ENCODE measurements around the gene TCF25.

TCF25 gene

GRCh38 chr16:89881368-89881730 is 8.0 kb downstream of the TCF25 start:
- no peak for DNase-seq

GRCh38 chr16:89883346-89884040 is 10.1 kb downstream of the TCF25 start:
- DNase-seq, result no peak

DNA sequence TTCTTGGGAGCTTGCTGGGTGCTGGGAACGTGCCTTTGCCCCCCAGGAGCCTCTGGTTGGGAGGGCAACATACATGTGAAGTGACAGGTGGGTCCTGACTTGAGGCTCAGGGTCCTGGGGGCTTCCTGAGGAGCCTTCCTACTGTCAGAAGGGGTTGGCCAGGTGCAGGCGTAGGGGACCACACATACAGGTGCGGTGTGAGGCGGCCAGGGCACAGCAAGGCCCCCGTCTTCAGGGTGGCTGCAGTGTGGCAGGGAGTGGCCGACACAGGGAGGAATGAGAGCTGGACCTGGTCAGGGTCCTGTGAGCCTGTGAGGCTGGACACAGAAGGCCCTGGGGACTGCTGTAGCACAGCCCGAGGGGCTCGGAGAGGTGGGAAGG is 10.6 kb downstream of the TCF25 start:
- DNase-seq, result no peak

- DNase-seq, result no peak
Measured at GRCh38 chr16:89887243-89887642, 13.9 kb downstream of the TCF25 start.

DNA sequence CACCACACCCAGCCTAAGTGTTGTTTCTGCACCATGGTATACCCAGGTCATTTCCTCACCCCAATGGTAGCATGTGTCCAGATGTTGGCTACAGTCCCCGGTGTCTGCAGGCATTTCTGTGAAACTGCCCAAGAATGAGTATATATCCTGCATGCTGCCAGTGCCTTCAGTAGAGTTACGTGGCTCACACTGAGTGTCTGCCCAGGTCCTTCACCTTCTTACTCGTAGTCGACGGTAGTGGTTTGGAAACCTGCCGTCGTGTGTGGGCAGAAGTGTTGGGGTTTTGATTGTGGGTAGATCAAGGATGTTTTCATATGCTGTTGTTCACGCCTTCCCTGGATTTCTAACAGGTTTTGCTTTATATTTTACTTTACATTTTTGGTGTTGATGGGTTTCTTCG is 16.8 kb downstream of the TCF25 start:
- DNase-seq, result no peak

DNA sequence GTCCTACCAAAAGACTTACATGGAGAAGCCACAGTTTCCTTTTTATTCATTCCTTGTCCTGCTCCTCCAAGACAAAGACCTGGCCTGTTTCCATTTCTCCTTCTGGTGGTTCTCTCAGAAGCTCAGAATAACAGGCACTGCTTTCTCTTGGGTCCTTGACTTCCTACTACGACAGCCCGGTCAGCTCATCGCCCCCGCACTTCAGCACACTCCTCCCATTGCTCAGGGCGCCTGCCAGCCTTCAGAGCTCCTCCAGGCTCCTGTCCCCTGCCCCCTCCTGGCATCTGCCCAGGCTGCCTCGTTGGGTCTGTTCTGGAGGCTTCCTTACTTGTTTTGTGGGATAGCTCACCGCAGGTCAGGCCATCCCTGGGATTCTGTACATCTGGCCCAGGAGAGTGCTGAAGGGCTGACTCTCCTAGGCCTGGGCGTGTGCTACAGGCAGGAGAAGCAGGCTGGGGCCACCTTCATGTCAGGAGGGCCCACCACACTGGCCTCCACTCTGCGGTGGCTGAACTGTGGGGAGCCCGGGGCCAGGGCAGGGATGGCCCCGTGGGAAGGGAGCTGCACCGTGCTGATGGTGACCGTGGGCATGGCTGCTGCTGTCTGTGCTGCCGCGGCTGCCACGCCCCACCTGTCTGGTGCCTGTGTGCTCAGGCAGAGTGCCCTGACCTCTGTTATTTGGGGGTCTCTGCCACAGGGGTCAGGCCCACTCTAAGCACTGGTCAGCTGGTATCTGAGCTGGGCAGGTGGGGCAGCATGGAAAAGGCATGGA is 17.7 kb downstream of the TCF25 start:
- DNase-seq, result no peak

- DNase-seq, result no peak
Measured at GRCh38 chr16:89892055-89892630, 18.8 kb downstream of the TCF25 start.

GRCh38 chr16:89892635-89893034 is 19.2 kb downstream of the TCF25 start:
- no peak for DNase-seq

DNA sequence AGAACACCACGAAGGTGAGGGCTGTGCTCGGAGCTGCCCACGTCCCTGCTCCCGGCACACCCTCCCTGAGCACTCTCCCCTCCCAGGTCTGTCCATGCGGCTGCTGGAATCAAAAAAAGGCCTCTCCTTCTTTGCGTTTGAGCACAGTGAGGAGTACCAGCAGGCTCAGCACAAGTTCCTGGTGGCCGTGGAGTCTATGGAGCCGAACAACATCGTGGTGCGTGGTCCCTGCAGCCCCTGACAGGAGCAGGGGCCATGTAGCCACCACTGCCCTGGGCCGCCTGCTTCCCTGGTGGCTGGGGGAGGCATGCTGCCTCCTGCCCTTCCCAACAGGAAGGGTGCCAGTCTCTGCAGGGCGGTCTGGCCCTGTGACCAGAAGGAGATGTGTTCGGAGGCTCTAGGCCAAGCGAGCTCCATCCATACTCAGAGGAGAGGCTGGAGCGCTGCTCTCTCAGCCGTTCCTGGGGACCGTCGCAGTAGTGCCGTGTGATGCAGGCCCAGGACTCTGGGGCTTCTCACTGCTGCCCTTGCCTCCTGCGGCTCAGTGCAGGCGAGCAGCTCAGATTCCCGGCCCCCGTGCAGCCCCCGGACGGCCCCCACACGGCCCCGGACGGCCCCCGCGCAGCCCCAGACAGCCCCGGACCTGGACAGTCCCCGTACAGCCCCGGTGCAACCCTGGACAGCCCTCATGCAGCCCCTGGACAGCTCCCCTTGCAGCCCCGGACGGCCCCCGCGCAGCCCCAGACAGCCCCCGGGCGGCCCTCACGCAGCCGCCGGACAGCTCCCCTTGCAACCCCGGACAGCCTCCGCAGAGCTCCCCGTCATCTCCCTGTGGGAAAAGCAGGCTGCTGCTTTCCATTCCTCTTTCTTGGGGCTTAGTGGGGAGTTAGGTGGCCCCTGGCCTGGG is 20.5 kb downstream of the TCF25 start:
- no peak for DNase-seq

GRCh38 chr16:89895482-89896250 is 22.3 kb downstream of the TCF25 start:
- DNase-seq, result no peak

DNA sequence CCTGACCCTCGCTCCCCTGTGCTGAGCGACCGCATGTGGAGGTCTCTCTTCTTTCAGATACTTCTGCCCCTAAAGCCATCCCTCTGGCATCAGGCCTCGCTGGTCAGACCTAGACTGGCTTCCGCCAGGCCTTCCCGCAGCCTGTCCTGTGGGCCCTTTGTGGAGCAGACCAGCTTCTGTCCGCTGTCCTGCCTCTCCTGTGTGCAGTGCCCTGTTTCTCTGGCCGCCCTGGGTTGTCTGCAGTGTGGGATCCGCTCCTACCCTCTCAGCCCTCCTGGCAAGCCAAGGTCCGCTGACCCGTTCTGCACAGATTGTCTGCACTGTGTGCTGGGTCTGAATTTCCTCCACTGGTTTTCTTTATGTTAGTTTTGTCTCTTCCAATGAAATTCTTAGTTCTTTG is 23.8 kb downstream of the TCF25 start:
- DNase-seq, result no peak

GRCh38 chr16:89898201-89898967 is 25.0 kb downstream of the TCF25 start:
- no peak for DNase-seq

GRCh38 chr16:89899879-89900481 is 26.6 kb downstream of the TCF25 start:
- DNase-seq, result no peak

GRCh38 chr16:89900885-89901284 is 27.5 kb downstream of the TCF25 start:
- no peak for DNase-seq

DNA sequence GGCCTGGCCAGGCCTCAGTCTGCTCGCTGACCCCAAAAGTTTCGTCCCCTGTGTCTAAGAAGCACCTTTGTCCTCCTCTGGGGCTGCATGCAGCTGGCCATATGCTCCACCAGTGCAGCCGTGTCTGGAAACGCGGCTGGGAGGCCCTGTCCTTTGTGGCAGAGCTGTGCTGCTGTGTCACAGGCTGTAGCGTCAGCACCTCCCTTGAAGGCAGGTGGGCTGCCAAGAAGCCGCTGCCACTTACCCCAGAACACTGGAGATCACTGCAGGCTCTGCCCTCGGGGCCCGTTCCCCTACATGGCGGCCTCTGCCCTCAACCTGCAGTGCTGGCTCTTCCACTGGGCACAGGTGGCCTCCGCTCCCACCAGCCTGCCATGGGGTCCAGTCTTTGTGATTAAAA is 29.6 kb downstream of the TCF25 start:
- DNase-seq, result no peak

- DNase-seq, result no peak
Measured at GRCh38 chr16:89903908-89904515, 30.6 kb downstream of the TCF25 start.

GRCh38 chr16:89904606-89905510 is 31.5 kb downstream of the TCF25 start:
- DNase-seq, result no peak

- no peak for DNase-seq
Measured at GRCh38 chr16:89905511-89906139, 32.2 kb downstream of the TCF25 start.
